NB4 (cell line): Measurements from ENCODE around the gene NUP214.

Experiments used
- CTCF ChIP-seq: IDR thresholded peaks from one replicate; pipeline ENCODE4 v1.5.1; 2012; ENCODE audit warnings: low read depth, low read length
- MAX ChIP-seq: IDR thresholded peaks from 2 replicates; pipeline ENCODE4 v1.6.1; 2011; ENCODE audit warnings: low read depth, low read length

GRCh38 chr9:131191857-131192256 is 66.5 kb downstream of the NUP214 start:
- TF ChIP-seq CTCF (no peak), MAX (no peak)
